ENCODE measurements around the gene ITGBL1. TPM values are rescaled to one million over a fixed set of nuclear protein-coding genes. Genes with fewer than 3 reads are reported as not detected.

ITGBL1 gene
- total and polyA plus RNA-seq, 2 donors (not counting 1 experiment from before 2014, with no cell fraction given): not detected

DNA sequence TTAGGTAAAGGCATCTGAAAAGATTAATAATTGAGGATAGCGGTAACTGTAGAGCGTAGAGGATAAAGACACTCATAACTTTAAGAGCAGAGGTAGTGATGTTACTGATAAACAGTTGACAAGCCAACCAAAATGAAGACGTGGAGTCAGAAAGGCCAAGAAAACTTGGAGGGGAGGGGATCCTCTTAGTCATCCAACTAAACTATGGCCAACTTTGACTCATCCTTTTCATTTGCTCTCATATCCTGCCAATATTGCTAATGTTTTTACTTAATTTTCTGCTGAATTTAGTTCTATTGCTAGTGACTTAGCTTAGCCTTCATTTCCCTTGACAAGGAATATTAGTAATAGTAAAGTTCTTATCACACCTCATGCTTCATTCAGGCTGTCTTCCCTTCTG lies 13.4 kb downstream of the ITGBL1 start:
- TF ChIP-seq, protein P1, sequence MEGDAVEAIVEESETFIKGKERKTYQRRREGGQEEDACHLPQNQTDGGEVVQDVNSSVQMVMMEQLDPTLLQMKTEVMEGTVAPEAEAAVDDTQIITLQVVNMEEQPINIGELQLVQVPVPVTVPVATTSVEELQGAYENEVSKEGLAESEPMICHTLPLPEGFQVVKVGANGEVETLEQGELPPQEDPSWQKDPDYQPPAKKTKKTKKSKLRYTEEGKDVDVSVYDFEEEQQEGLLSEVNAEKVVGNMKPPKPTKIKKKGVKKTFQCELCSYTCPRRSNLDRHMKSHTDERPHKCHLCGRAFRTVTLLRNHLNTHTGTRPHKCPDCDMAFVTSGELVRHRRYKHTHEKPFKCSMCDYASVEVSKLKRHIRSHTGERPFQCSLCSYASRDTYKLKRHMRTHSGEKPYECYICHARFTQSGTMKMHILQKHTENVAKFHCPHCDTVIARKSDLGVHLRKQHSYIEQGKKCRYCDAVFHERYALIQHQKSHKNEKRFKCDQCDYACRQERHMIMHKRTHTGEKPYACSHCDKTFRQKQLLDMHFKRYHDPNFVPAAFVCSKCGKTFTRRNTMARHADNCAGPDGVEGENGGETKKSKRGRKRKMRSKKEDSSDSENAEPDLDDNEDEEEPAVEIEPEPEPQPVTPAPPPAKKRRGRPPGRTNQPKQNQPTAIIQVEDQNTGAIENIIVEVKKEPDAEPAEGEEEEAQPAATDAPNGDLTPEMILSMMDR (IDR thresholded peaks at IDR 0.05): no peak
- no peak for TF ChIP-seq EZH2 (IDR thresholded peaks at IDR 0.05; ENCODE audit: borderline replicate concordance, insufficient read depth, low read depth, low read length, poor library complexity, severe bottlenecking)
- no CpG with 5 or more reads among the region's 3 CpGs for WGBS (ENCODE audit: insufficient coverage)
- H3K27ac ChIP-seq (ENCODE audit: low read length in 2 of 2): no peak overlapping the region
- no peak overlapping the region for H3K9ac ChIP-seq (ENCODE audit: low read length)
- Mint-ChIP-seq H3K4me3 (no peak overlapping the region), H3K4me1 (no peaks in the 10 kb centered on the region), H3K27ac (no peak overlapping the region), H3K27me3 (no peaks in the 10 kb centered on the region), H3K9me3 (ENCODE audit: insufficient read depth) (no peaks in the 10 kb centered on the region)
- no peaks in the 10 kb centered on the region for H3K9me3 ChIP-seq (ENCODE audit: control extremely low read depth in 1 of 3, control insufficient read depth in 2 of 3, insufficient read depth in 1 of 3, low read length in 2 of 3)
- H2AFZ ChIP-seq (ENCODE audit: insufficient read depth, low read depth, low read length, poor library complexity, severe bottlenecking): no peak overlapping the region
- H3K27me3 ChIP-seq (replicated peaks in 1 of 4; ENCODE audit: control extremely low read depth in 1 of 4, control insufficient read depth in 3 of 4, insufficient read depth in 4 of 4, low read length in 3 of 4): no peaks in the 10 kb centered on the region
- no peak for ATAC-seq (ENCODE audit: low read depth)
- ChIA-PET CTCF (no interaction called here), POLR2A (no interaction called here)
- H3K4me3 ChIP-seq (ENCODE audit: control extremely low read depth in 1 of 5, extremely low read depth in 1 of 5, insufficient read depth in 1 of 5, low read depth in 2 of 5, low read length in 4 of 5): no peak overlapping the region
- H3K4me2 ChIP-seq (replicated peaks; ENCODE audit: low read depth, low read length, poor library complexity, severe bottlenecking): no peak overlapping the region
- H3K4me1 ChIP-seq (ENCODE audit: control insufficient read depth in 2 of 2, insufficient read depth in 2 of 2, low read length in 2 of 2): no peaks in the 10 kb centered on the region
- H4K20me1 ChIP-seq (ENCODE audit: control insufficient read depth, insufficient read depth, low read length, poor library complexity, severe bottlenecking): no peaks in the 10 kb centered on the region
- H3K79me2 ChIP-seq (ENCODE audit: control insufficient read depth, insufficient read depth, low read length): no peaks in the 10 kb centered on the region
- intact Hi-C loops (cut with micrococcal nuclease): no loop called here
- no peaks in the 10 kb centered on the region for H3K36me3 ChIP-seq (replicated peaks in 1 of 2; ENCODE audit: control extremely low read depth in 1 of 2, control insufficient read depth in 1 of 2, extremely low read depth in 1 of 2, insufficient read depth in 2 of 2, low read length in 1 of 2)
- no peak for DNase-seq

DNA sequence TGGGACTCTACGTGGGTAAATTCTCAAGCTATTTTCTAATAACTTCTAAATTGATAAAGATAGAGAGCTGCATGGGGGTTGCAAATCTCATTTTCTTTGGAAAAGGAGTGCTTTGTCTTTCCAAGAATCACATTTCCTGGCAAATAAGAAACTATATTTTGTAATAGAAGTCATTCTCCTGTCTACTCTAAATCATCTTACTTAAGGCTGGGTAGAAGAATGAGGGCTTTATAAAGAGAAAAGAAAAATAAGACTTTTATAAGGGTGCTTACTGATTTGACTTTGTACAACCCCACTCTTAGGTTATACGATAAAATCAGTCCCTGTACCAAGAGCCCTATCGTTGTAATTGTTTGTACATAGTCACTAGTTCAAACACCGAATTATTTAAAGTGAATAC lies 14.9 kb downstream of the ITGBL1 start:
- Mint-ChIP-seq H3K27ac (no peak overlapping the region), H3K9me3 (ENCODE audit: insufficient read depth) (no peaks in the 10 kb centered on the region), H3K4me3 (no peak overlapping the region), H3K27me3 (no peaks in the 10 kb centered on the region), H3K4me1 (no peaks in the 10 kb centered on the region)
- CTCF ChIA-PET: no interaction called here
- no peaks in the 10 kb centered on the region for H3K27me3 ChIP-seq (replicated peaks in 1 of 4; ENCODE audit: control extremely low read depth in 1 of 4, control insufficient read depth in 3 of 4, insufficient read depth in 4 of 4, low read length in 3 of 4)
- H3K4me2 ChIP-seq (replicated peaks; ENCODE audit: low read depth, low read length, poor library complexity, severe bottlenecking): no peak overlapping the region
- intact Hi-C loops (cut with micrococcal nuclease): no loop called here
- H3K4me3 ChIP-seq (ENCODE audit: control extremely low read depth in 1 of 5, extremely low read depth in 1 of 5, insufficient read depth in 1 of 5, low read depth in 2 of 5, low read length in 4 of 5): no peak overlapping the region
- no peaks in the 10 kb centered on the region for H4K20me1 ChIP-seq (ENCODE audit: control insufficient read depth, insufficient read depth, low read length, poor library complexity, severe bottlenecking)
- H3K9ac ChIP-seq (ENCODE audit: low read length): no peak overlapping the region
- ATAC-seq (ENCODE audit: low read depth) (no peak), DNase-seq (no peak)
- no CpG with 5 or more reads among the region's 4 CpGs for WGBS (ENCODE audit: insufficient coverage)
- TF ChIP-seq EZH2 (IDR thresholded peaks at IDR 0.05; ENCODE audit: borderline replicate concordance, insufficient read depth, low read depth, low read length, poor library complexity, severe bottlenecking): no peak
- TF ChIP-seq, protein P1 (IDR thresholded peaks at IDR 0.05): no peak
- no peaks in the 10 kb centered on the region for H3K4me1 ChIP-seq (ENCODE audit: control insufficient read depth in 2 of 2, insufficient read depth in 2 of 2, low read length in 2 of 2)
- POLR2A ChIA-PET: no interaction called here
- no peaks in the 10 kb centered on the region for H3K79me2 ChIP-seq (ENCODE audit: control insufficient read depth, insufficient read depth, low read length)
- no peaks in the 10 kb centered on the region for H3K36me3 ChIP-seq (replicated peaks in 1 of 2; ENCODE audit: control extremely low read depth in 1 of 2, control insufficient read depth in 1 of 2, extremely low read depth in 1 of 2, insufficient read depth in 2 of 2, low read length in 1 of 2)
- no peaks in the 10 kb centered on the region for H3K9me3 ChIP-seq (ENCODE audit: control extremely low read depth in 1 of 3, control insufficient read depth in 2 of 3, insufficient read depth in 1 of 3, low read length in 2 of 3)
- no peak overlapping the region for H2AFZ ChIP-seq (ENCODE audit: insufficient read depth, low read depth, low read length, poor library complexity, severe bottlenecking)
- no peak overlapping the region for H3K27ac ChIP-seq (ENCODE audit: low read length in 2 of 2)

Data from B cell (primary cell).